Activated CD4-positive, alpha-beta T cell treated with anti-CD3 and anti-CD28 coated beads, Interleukin-2, Interleukin-4, amounts not matched to agents 100 ng/mL and 50 ng/mL, durations not matched to agents 16 hours and 8 hours (primary cell): ENCODE data around the gene RPS3.
"Not testable (repeated sequence)": the region's sequence is repeated elsewhere in the genome, so short reads cannot be mapped to it uniquely, and the experiment has no call there.

Experiments used
- DNase-seq: peaks from one replicate; pipeline ENCODE4 v3.0.0-alpha.2; 2020; ENCODE audit warnings: low spot score

RPS3 gene

GRCh38 chr11:75380245-75380644 is 19.1 kb upstream of the RPS3 start:
- no peak for DNase-seq

- DNase-seq: no peak
Measured at GRCh38 chr11:75380716-75381420, 18.4 kb upstream of the RPS3 start.

GRCh38 chr11:75383246-75383645 is 16.1 kb upstream of the RPS3 start:
- no peak for DNase-seq

- DNase-seq: peak; percentile 72
Measured at GRCh38 chr11:75384438-75385080, 14.8 kb upstream of the RPS3 start.

- no peak for DNase-seq
Measured at GRCh38 chr11:75386942-75387630, 12.2 kb upstream of the RPS3 start.

- DNase-seq: no peak
Measured at GRCh38 chr11:75387736-75388294, 11.5 kb upstream of the RPS3 start.

- peak; percentile 82 for DNase-seq
Measured at GRCh38 chr11:75388386-75389275, 10.7 kb upstream of the RPS3 start.

GRCh38 chr11:75389276-75389605 is 10.1 kb upstream of the RPS3 start:
- no peak for DNase-seq

- DNase-seq: no peak
Measured at GRCh38 chr11:75389925-75390324, 9.4 kb upstream of the RPS3 start.

GRCh38 chr11:75394085-75394840 is 5.1 kb upstream of the RPS3 start:
- DNase-seq: no peak

GRCh38 chr11:75398906-75399305 is 412 bp upstream of the RPS3 start:
- DNase-seq: no peak

GRCh38 chr11:75400146-75400865 is 988 bp downstream of the RPS3 start:
- peak; percentile 33 for DNase-seq

GRCh38 chr11:75402002-75402773 is 2.9 kb downstream of the RPS3 start:
- no peak for DNase-seq

GRCh38 chr11:75403037-75403436 is 3.7 kb downstream of the RPS3 start:
- DNase-seq: no peak

GRCh38 chr11:75403983-75404658 is 4.8 kb downstream of the RPS3 start:
- no peak for DNase-seq

- DNase-seq: no peak
Measured at GRCh38 chr11:75406338-75406777, 7.0 kb downstream of the RPS3 start.

- no peak for DNase-seq
Measured at GRCh38 chr11:75408957-75409219, 9.6 kb downstream of the RPS3 start.

- not testable (repeated sequence) for DNase-seq
Measured at GRCh38 chr11:75409971-75410370, 10.7 kb downstream of the RPS3 start.

- not testable (repeated sequence) for DNase-seq
Measured at GRCh38 chr11:75413146-75413545, 13.8 kb downstream of the RPS3 start.
